Right cardiac atrium (tissue), 5 donors: ENCODE results near the gene GORASP2. TPM values are rescaled to one million over a fixed set of nuclear protein-coding genes. Genes with fewer than 3 reads are reported as not detected.

Experiments used
- ATAC-seq, 2 donors: fragments of 200-7000 bp; cut with Tn5 transposase; one replicate each; pipeline versions ENCODE4 v1.8.0 to v1.9.1; 2020; ENCODE audit warnings: moderate library complexity in 2 of 2, mild to moderate bottlenecking in 1 of 2
- DNase-seq, 3 donors: peaks; one replicate each; pipeline ENCODE4 v3.0.0-alpha.2; 2020
- H3K27ac ChIP-seq: one replicate; pipeline ENCODE4 v1.5.1; 2013; ENCODE audit warnings: mild to moderate bottlenecking, low read length, control low read depth, moderate library complexity
- H3K27me3 ChIP-seq: one replicate; pipeline ENCODE4 v1.6.1; 2013; ENCODE audit not compliant: control insufficient read depth, insufficient read depth
- H3K4me1 ChIP-seq: one replicate; pipeline ENCODE4 v1.6.1; 2013; ENCODE audit warnings: low read length; ENCODE audit not compliant: control insufficient read depth, insufficient read depth
- H3K4me3 ChIP-seq: one replicate; pipeline ENCODE4 v1.5.1; 2013; ENCODE audit warnings: low read length, control low read depth
- H3K9me3 ChIP-seq: one replicate; pipeline ENCODE4 v1.6.1; 2013; ENCODE audit warnings: low read length; ENCODE audit not compliant: control insufficient read depth
- WGBS: extraction: QIAGEN DNeasy Blood & Tissue Kit; methylation state at CpG from one replicate; pipeline ENCODE4 v1.1.7; 2013; 5-methylcytosine and 5-hydroxymethylcytosine counted together
- intact Hi-C, 4 donors: fragments of 100-400 bp; cut with DNase I; formaldehyde crosslinking; loops; one replicate each; pipeline versions ENCODE4 v1.11.0 to v1.14.0; 2022 to 2023
- polyA plus RNA-seq: library from polyadenylated mRNA; stranded (reverse); fragments of 200-250 nt; gene quantifications from one replicate; pipeline ENCODE4 v1.2.3, GENCODE V29; 2013
- total RNA-seq, 4 donors: library from RNA; stranded (reverse); fragmentation: NEBNext Ultra II Directional; extraction: Animal tissue kit (Norgen Biotek cat#: 25700); gene quantifications; one replicate each; pipeline ENCODE4 v1.2.1, GENCODE V29; 2021
- donor health status: healthy with polysubstance abuse.
- donor health status: DM: no; HTN: yes; CAD: no.
- donor health status: DM: no; HTN: no; CAD: no.
- donor health status: DM: no; HTN: yes; CAD: no; lungs with severe emphysema.
- donor health status: DM: yes; HTN: yes; CAD: no.

The GORASP2 gene
- total and polyA plus RNA-seq, 5 donors, result 39.5 to 74.7 (median 68.8) TPM

- Histone ChIP-seq H3K4me1 (peaks cover 2% of the 10 kb centered on the region), H3K4me3 (no peak overlapping the region), H3K9me3 (no peaks in the 10 kb centered on the region), H3K27ac (no peak overlapping the region), H3K27me3 (no peaks in the 10 kb centered on the region)
- intact Hi-C loops, result no loop called here
- DNase-seq, result no peak
- ATAC-seq, result no peak
Observed at GRCh38 chr2:170940066-170940465, 11.0 kb downstream of the GORASP2 start.

GRCh38 chr2:170942615-170943014 is 13.6 kb downstream of the GORASP2 start:
- Histone ChIP-seq H3K27me3 (no peaks in the 10 kb centered on the region), H3K27ac (no peak overlapping the region), H3K4me3 (no peak overlapping the region), H3K9me3 (no peaks in the 10 kb centered on the region), H3K4me1 (peaks cover 2% of the 10 kb centered on the region)
- ATAC-seq, result no peak
- WGBS, result 97% methylated on average over 4 of the region's 4 CpGs
- DNase-seq, result no peak
- intact Hi-C loops, result no loop called here

DNA sequence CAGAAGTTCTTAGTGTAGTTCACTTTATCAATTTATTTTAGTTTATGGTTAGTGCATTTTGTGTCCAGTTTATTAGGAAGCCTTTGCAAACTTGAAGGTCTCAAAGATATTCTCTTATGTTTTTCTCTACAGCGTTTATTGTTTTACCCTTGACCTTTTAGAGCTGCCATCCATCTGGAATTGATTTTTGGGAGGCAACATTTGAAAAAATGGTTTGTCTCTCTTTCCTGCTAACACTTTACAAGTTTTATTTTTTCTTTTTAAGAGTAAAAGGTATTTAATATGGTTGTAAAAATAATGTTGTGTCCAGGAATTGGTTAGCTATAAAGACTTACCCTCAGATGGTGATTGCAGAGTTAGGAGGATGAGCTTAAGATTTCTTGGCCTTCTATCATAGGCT is 14.0 kb downstream of the GORASP2 start:
- 76% methylated on average over 1 of the region's 1 CpG for WGBS
- no peak for DNase-seq
- intact Hi-C loops, result no loop called here
- Histone ChIP-seq H3K27ac (no peak overlapping the region), H3K9me3 (no peaks in the 10 kb centered on the region), H3K27me3 (no peaks in the 10 kb centered on the region), H3K4me1 (peaks cover 2% of the 10 kb centered on the region), H3K4me3 (no peak overlapping the region)
- ATAC-seq, result no peak

- DNase-seq, result no peak
- intact Hi-C loops, result no loop called here
- WGBS, result 80% methylated on average over 6 of the region's 6 CpGs
- Histone ChIP-seq H3K9me3 (no peaks in the 10 kb centered on the region), H3K4me1 (peaks cover 2% of the 10 kb centered on the region), H3K27ac (no peak overlapping the region), H3K4me3 (no peak overlapping the region), H3K27me3 (no peaks in the 10 kb centered on the region)
- ATAC-seq, result no peak
Observed at GRCh38 chr2:170943596-170943995, 14.5 kb downstream of the GORASP2 start.

GRCh38 chr2:170944545-170944944 is 15.5 kb downstream of the GORASP2 start:
- Histone ChIP-seq H3K9me3 (no peaks in the 10 kb centered on the region), H3K27ac (no peak overlapping the region), H3K4me1 (peaks cover 2% of the 10 kb centered on the region), H3K4me3 (no peak overlapping the region), H3K27me3 (no peaks in the 10 kb centered on the region)
- ATAC-seq (no peak), DNase-seq (no peak)
- intact Hi-C loops, result no loop called here
- 98% methylated on average over 1 of the region's 1 CpG for WGBS

- H3K9me3 ChIP-seq, result no peaks in the 10 kb centered on the region
- H3K4me3 ChIP-seq, result no peak overlapping the region
- H3K27ac ChIP-seq, result no peak overlapping the region
- H3K4me1 ChIP-seq, result no peaks in the 10 kb centered on the region
- WGBS, result 78% methylated on average over 5 of the region's 5 CpGs
- intact Hi-C loops, result no loop called here
- no peak for ATAC-seq
- DNase-seq, result no peak
- H3K27me3 ChIP-seq, result no peaks in the 10 kb centered on the region
Observed at GRCh38 chr2:170949415-170949814, 20.4 kb downstream of the GORASP2 start.

GRCh38 chr2:170950221-170950761 is 21.2 kb downstream of the GORASP2 start:
- Histone ChIP-seq H3K9me3 (no peaks in the 10 kb centered on the region), H3K4me1 (no peaks in the 10 kb centered on the region), H3K27me3 (no peaks in the 10 kb centered on the region), H3K4me3 (no peak overlapping the region), H3K27ac (no peak overlapping the region)
- WGBS, result 89% methylated on average over 4 of the region's 4 CpGs
- intact Hi-C loops, result no loop called here
- DNase-seq (no peak), ATAC-seq (no peak)

DNA sequence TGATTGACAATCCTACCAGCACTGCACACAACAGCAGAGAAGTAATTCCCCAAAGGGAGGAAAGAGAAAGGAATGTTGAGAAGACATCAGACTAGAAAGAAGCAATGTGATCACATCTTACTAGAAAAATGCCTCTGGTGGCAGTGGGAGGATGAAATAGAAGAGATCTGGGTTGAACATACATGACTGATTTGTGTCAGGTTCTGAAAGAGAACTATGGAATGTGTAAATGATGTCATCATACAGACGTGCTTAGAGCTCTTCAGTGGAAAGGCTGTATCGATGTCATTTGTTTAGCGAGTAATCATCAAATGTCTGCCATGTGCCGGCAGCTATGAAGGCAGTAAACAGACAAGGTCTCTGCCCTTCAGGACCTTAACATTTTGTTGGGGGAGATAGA is 24.9 kb downstream of the GORASP2 start:
- H3K27me3 ChIP-seq, result no peaks in the 10 kb centered on the region
- intact Hi-C loops, result no loop called here
- H3K4me3 ChIP-seq, result no peak overlapping the region
- WGBS, result 69% methylated on average over 4 of the region's 4 CpGs
- no peaks in the 10 kb centered on the region for H3K9me3 ChIP-seq
- no peak overlapping the region for H3K27ac ChIP-seq
- H3K4me1 ChIP-seq, result peaks cover 1% of the 10 kb centered on the region
- DNase-seq (no peak), ATAC-seq (no peak)

- DNase-seq (no peak), ATAC-seq (no peak)
- no peak overlapping the region for H3K4me3 ChIP-seq
- no peaks in the 10 kb centered on the region for H3K9me3 ChIP-seq
- H3K4me1 ChIP-seq, result no peaks in the 10 kb centered on the region
- H3K27me3 ChIP-seq, result no peaks in the 10 kb centered on the region
- WGBS, result 75% methylated on average over 5 of the region's 5 CpGs
- no peak overlapping the region for H3K27ac ChIP-seq
- intact Hi-C loops, result no loop called here
Observed at GRCh38 chr2:170963386-170963785, 34.3 kb downstream of the GORASP2 start.

- Histone ChIP-seq H3K9me3 (no peaks in the 10 kb centered on the region), H3K4me1 (no peaks in the 10 kb centered on the region), H3K27ac (no peak overlapping the region), H3K27me3 (no peaks in the 10 kb centered on the region), H3K4me3 (no peak overlapping the region)
- ATAC-seq (no peak), DNase-seq (no peak)
- WGBS, result 78% methylated on average over 20 of the region's 20 CpGs
- intact Hi-C loops, result no loop called here
Observed at GRCh38 chr2:170965446-170966225, 36.6 kb downstream of the GORASP2 start.

- H3K9me3 ChIP-seq, result no peaks in the 10 kb centered on the region
- ATAC-seq, result peak; percentile 26 to 28
- WGBS, result 76% methylated on average over 13 of the region's 13 CpGs
Observed at GRCh38 chr2:170966648-170967396, 37.8 kb downstream of the GORASP2 start.

More at GRCh38 chr2:170966648-170967396, 37.8 kb downstream of the GORASP2 start:
- DNase-seq, result no peak
- Histone ChIP-seq H3K27me3 (no peaks in the 10 kb centered on the region), H3K4me3 (no peak overlapping the region), H3K27ac (no peak overlapping the region), H3K4me1 (no peaks in the 10 kb centered on the region)
- intact Hi-C loops, result no loop called here
